Activated naive CD4-positive, alpha-beta T cell treated with anti-CD3 and anti-CD28 coated beads, Interleukin-2, amount 50 U/mL, for 24 hours (primary cell): Measurements from ENCODE around the gene FAM107B.
"Not testable (repeated sequence)": the region's sequence is repeated elsewhere in the genome, so short reads cannot be mapped to it uniquely, and the experiment has no call there.

ENCODE experiments used
- H3K27ac Mint-ChIP-seq: one replicate; pipeline ENCODE4 v1.8.0; 2021; ENCODE audit warnings: mild to moderate bottlenecking, mixed read lengths
- H3K27me3 Mint-ChIP-seq: one replicate; pipeline ENCODE4 v1.8.0; 2021; ENCODE audit warnings: mixed read lengths
- H3K36me3 Mint-ChIP-seq: one replicate; pipeline ENCODE4 v1.8.0; 2021; ENCODE audit warnings: mixed read lengths
- H3K4me1 Mint-ChIP-seq: one replicate; pipeline ENCODE4 v1.8.0; 2021; ENCODE audit warnings: mixed read lengths
- H3K4me3 Mint-ChIP-seq: one replicate; pipeline ENCODE4 v1.8.0; 2021; ENCODE audit warnings: mild to moderate bottlenecking, mixed read lengths
- H3K9me3 Mint-ChIP-seq: one replicate; pipeline ENCODE4 v1.8.0; 2021; ENCODE audit warnings: mixed read lengths

FAM107B gene

GRCh38 chr10:14671386-14671831 lies 103.3 kb downstream of the FAM107B start:
- Mint-ChIP-seq H3K4me1 (peaks cover 30% of the 10 kb centered on the region), H3K27me3 (no peaks in the 10 kb centered on the region), H3K4me3 (no peak overlapping the region), H3K27ac (no peak overlapping the region), H3K36me3 (peaks cover 2% of the 10 kb centered on the region), H3K9me3 (peaks cover 2% of the 10 kb centered on the region)

DNA sequence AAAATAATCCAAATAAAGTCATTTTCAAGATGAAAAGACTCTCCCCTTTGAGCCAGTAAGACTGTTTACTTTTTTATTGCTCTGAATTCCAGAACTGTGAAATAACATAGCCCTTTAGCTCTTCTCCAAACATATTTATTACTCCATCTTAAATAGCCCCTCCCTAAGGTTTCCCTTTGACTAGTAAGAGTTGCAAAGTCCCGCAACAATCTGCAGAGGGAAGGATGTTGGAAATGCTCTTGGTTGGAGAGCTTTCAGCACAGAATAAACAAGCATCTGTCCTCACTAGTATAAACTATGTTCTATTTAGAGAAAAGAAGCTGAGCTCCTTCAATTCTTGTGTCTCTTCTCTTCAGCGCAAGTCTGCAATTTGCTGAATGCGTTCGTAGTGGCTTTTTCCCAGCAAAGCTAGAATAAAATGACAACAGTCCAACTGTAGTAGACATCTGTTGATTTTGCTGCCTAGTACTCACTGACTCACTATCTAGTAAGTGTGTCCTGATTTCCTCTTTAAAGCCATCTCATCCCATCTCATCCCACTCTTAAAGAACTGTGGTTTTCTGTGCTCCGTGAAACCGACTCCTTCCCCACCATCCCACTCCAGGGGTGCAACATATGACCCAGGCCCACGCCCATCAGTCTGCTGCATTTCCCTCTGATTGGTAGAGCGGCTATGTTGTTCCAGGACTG lies 104.0 kb downstream of the FAM107B start:
- Mint-ChIP-seq H3K27me3 (no peaks in the 10 kb centered on the region), H3K9me3 (peaks cover 9% of the 10 kb centered on the region), H3K27ac (no peak overlapping the region), H3K36me3 (peaks cover 6% of the 10 kb centered on the region), H3K4me1 (peaks cover 37% of the 10 kb centered on the region), H3K4me3 (no peak overlapping the region)

DNA sequence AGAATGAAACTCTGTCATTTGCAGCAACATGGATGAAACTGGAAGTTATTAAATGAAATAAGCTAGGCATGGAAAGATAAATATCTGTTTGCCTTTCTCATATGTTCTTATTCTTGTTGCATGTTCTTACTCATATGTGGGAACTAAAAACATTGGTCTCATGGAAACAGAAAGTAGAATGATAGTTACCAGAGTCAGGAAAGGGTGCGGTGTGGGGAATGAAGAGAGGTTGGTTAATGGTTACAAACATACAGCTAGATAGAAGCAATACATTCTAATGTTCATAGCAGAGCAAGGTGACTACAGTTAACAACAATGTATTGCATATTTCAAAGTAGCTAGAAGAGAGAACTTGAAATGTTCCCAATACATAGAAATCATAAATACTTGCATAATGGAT lies 105.1 kb downstream of the FAM107B start:
- H3K27me3 Mint-ChIP-seq = no peaks in the 10 kb centered on the region
- peaks cover 10% of the 10 kb centered on the region for H3K9me3 Mint-ChIP-seq
- no peak overlapping the region for H3K4me3 Mint-ChIP-seq
- H3K4me1 Mint-ChIP-seq = peaks cover 48% of the 10 kb centered on the region
- peaks cover 8% of the 10 kb centered on the region for H3K36me3 Mint-ChIP-seq
- peak overlapping the region; percentile 24 for H3K27ac Mint-ChIP-seq

GRCh38 chr10:14667781-14668180 lies 106.9 kb downstream of the FAM107B start:
- peaks cover 8% of the 10 kb centered on the region for H3K36me3 Mint-ChIP-seq
- H3K27me3 Mint-ChIP-seq = no peaks in the 10 kb centered on the region
- no peak overlapping the region for H3K27ac Mint-ChIP-seq
- H3K4me3 Mint-ChIP-seq = no peak overlapping the region
- H3K4me1 Mint-ChIP-seq = peaks cover 56% of the 10 kb centered on the region
- peaks cover 10% of the 10 kb centered on the region for H3K9me3 Mint-ChIP-seq

GRCh38 chr10:14667280-14667679 lies 107.4 kb downstream of the FAM107B start:
- Mint-ChIP-seq H3K27ac (no peak overlapping the region), H3K9me3 (peaks cover 10% of the 10 kb centered on the region), H3K36me3 (peaks cover 8% of the 10 kb centered on the region), H3K4me1 (peaks cover 61% of the 10 kb centered on the region), H3K27me3 (no peaks in the 10 kb centered on the region), H3K4me3 (no peak overlapping the region)

- Mint-ChIP-seq H3K4me1 (peaks cover 72% of the 10 kb centered on the region), H3K27ac (peak overlapping the region; percentile 21), H3K27me3 (no peaks in the 10 kb centered on the region), H3K4me3 (no peak overlapping the region), H3K9me3 (peaks cover 10% of the 10 kb centered on the region), H3K36me3 (peaks cover 10% of the 10 kb centered on the region)
Observed at GRCh38 chr10:14665865-14666857, 108.5 kb downstream of the FAM107B start.

DNA sequence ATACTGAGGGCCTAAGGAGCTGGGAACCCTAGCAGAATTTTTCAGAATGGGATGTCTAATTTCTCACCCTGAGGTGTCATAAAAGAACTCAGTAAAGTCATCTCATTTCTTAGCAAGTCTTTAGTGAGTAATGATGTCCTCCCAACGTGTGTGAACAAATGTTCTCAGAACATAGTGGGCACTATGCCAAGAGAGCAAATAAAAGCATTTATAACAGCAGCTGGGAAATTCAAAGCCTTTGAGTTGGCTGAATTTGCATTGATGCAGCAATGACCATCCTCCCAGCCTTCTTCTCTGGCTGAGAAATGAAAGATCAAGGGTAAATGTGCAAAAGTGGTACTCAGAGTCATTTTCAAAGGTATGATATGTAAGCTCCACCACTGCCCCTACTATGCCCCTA lies 109.4 kb downstream of the FAM107B start:
- no peaks in the 10 kb centered on the region for H3K27me3 Mint-ChIP-seq
- peaks cover 10% of the 10 kb centered on the region for H3K9me3 Mint-ChIP-seq
- peak overlapping the region; percentile 61 for H3K27ac Mint-ChIP-seq
- peaks cover 13% of the 10 kb centered on the region for H3K36me3 Mint-ChIP-seq
- peaks cover 76% of the 10 kb centered on the region for H3K4me1 Mint-ChIP-seq
- no peak overlapping the region for H3K4me3 Mint-ChIP-seq

DNA sequence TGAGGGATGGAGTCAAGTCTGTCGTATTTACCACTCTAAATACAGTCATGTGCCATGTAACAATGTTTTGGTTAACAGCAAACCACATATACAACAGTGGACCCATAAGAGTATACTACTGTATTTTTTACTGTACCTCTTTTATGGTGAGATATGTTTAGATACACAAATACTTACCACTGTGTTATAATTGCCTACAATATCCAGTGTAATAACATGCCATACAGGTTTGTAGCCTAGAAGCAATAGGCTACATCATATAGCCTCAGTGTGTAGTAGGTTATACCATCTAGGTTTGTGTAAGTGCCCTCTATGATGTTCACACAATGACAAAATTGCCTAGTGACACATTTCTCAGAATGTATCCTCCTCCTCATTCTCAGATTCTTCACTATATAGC lies 110.4 kb downstream of the FAM107B start:
- Mint-ChIP-seq H3K36me3 (peaks cover 13% of the 10 kb centered on the region), H3K4me1 (peaks cover 80% of the 10 kb centered on the region), H3K27ac (peak overlapping the region; percentile 61), H3K4me3 (peak overlapping the region; percentile 24), H3K9me3 (peaks cover 10% of the 10 kb centered on the region), H3K27me3 (no peaks in the 10 kb centered on the region)

DNA sequence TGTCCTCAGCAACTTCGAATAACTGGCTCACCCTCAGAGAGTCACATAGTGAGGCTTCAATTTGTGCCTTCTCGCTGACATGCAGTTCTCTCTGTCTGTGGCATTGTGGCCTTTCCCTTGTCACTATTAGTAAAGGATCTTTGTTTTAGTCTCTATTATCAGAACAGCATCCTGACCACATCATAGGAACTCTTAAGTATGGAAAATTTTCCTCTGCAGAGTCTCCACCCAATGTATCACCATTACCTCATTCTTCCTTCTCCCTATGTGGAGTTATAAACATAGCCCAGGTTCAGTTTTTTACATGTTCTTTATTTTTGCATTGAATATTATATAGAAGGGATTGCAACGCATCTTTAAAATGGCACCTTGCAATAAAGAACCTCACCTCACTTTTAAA lies 112.9 kb downstream of the FAM107B start:
- Mint-ChIP-seq H3K9me3 (peaks cover 15% of the 10 kb centered on the region), H3K36me3 (peaks cover 18% of the 10 kb centered on the region)

DNA sequence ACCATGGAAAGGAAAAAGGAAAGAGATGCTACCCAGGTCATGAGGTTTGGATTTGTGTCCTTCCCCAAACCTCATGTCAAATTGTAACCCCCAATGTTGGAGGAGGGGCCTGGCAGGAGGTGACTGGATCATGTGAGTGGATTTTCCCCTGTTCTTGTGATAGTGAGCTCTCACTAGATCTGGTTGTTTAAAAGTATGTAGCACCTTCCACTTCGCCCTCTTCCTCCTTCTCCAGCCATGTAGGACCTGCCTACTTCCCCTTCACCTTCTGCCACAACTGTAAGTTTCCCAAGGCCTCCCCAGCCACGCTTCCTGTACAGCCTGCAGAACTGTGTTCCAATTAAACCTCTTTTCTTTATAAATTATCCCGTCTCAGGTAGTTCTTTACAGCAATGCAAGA lies 113.9 kb downstream of the FAM107B start:
- Mint-ChIP-seq H3K27ac (peak overlapping the region; percentile 23), H3K4me1 (peaks cover 88% of the 10 kb centered on the region), H3K4me3 (peak overlapping the region; percentile 59), H3K36me3 (peaks cover 13% of the 10 kb centered on the region), H3K27me3 (no peaks in the 10 kb centered on the region), H3K9me3 (peaks cover 7% of the 10 kb centered on the region)

More for the DNA sequence above, 112.9 kb downstream of the FAM107B start:
- Mint-ChIP-seq H3K4me3 (no peak overlapping the region), H3K4me1 (peaks cover 89% of the 10 kb centered on the region), H3K27me3 (no peaks in the 10 kb centered on the region), H3K27ac (peak overlapping the region; percentile 52)

DNA sequence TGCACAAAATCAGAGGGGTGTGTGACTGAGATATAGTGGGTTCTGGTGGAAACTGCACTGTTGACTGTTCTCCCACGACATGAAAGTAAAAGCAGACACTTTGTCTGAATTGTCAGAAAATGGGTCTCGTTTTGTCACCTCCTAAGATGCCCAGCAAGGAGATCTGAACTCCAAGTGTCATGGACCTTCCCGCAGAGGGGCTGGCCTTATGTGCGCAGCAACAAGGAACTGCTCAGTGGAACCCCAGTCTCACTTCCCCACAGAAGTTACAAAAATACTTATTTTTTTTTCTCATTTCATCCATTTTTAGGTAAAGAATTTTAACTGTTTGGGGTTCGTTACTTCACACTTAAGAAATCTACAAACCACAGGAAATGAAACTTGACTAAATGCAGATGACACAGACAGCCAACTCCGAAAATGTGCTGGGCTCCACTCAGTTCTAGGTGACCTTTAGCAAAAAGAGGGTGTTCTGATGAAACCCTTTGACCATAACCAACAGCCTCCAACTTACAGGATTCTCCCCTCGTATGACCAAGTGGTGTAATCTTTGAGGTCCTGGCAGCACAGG lies 115.0 kb downstream of the FAM107B start:
- Mint-ChIP-seq H3K27ac (peak overlapping the region; percentile 33), H3K9me3 (peaks cover 4% of the 10 kb centered on the region), H3K4me3 (peak overlapping the region; percentile 59), H3K27me3 (no peaks in the 10 kb centered on the region), H3K4me1 (peaks cover 87% of the 10 kb centered on the region), H3K36me3 (peaks cover 10% of the 10 kb centered on the region)

DNA sequence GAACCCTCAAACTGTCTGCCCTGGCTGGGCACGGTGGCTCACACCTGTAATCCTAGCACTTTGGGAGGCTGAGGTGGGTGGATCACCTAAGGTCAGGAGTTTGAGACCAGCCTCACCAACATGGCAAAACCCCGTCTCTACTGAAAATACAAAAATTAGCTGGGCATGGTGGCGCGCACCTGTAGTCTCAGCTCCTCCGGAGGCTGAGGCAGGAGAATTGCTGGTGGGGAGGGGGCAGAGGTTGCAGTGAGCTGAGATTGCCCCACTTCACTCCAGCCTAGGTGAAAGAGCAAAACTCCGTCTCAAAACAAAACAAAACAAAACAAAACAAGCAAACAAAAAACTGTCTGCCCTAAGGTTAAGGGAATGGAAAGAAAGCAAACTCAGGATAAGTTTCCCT lies 115.6 kb downstream of the FAM107B start:
- peak overlapping the region; percentile 59 for H3K4me3 Mint-ChIP-seq
- H3K4me1 Mint-ChIP-seq = peaks cover 87% of the 10 kb centered on the region
- not testable (repeated sequence) for H3K9me3 Mint-ChIP-seq, H3K27me3 Mint-ChIP-seq
- peak overlapping the region; percentile 33 for H3K27ac Mint-ChIP-seq
- H3K36me3 Mint-ChIP-seq = peaks cover 10% of the 10 kb centered on the region

DNA sequence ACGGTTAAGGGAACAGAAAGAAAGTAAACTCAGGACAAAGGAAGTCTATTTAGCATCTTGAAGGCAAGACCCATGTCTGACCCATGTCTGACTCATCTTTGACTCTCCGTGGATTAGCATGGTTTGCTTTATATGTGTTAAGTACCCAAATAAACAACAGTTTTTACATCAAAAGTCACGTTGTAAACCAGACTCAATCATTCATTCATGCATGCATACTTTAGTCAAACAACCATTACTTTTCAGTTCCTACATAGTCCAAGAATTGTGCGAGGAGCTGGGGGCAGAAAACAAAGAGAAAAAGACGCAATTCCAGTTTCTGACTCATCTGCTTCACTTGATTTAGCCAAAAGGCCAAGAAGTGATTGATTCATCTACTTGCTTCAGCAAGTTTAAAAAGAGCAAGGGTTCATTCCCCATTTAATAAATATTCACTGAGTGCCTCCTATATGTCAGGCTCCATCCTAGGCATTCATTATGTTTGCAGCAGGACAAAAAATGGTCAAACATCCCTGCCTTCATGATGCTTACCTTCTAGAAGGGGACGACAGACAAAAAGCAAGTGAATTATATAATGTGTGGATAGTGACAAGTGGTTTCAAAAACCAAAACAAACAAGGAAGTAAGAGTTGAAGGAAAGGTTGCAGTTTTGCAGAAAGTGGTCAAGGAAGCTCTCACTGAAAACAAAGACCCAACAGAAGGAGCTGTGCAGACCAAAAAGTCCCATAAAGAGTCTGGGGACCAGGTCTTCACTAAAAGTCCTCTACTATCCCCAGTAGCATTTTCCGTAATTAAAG lies 116.2 kb downstream of the FAM107B start:
- H3K27ac Mint-ChIP-seq = peak overlapping the region; percentile 60
- peaks cover 4% of the 10 kb centered on the region for H3K9me3 Mint-ChIP-seq
- H3K36me3 Mint-ChIP-seq = peaks cover 10% of the 10 kb centered on the region
- H3K4me1 Mint-ChIP-seq = peaks cover 89% of the 10 kb centered on the region
- peak overlapping the region; percentile 69 for H3K4me3 Mint-ChIP-seq
- no peaks in the 10 kb centered on the region for H3K27me3 Mint-ChIP-seq

GRCh38 chr10:14656052-14656730 lies 118.5 kb downstream of the FAM107B start:
- Mint-ChIP-seq H3K27ac (no peak overlapping the region), H3K36me3 (peaks cover 10% of the 10 kb centered on the region), H3K4me3 (no peak overlapping the region), H3K9me3 (peaks cover 4% of the 10 kb centered on the region), H3K27me3 (no peaks in the 10 kb centered on the region), H3K4me1 (peaks cover 97% of the 10 kb centered on the region)
